ENCODE measurements around the gene NCAPG2.

Gene NCAPG2, protein sequence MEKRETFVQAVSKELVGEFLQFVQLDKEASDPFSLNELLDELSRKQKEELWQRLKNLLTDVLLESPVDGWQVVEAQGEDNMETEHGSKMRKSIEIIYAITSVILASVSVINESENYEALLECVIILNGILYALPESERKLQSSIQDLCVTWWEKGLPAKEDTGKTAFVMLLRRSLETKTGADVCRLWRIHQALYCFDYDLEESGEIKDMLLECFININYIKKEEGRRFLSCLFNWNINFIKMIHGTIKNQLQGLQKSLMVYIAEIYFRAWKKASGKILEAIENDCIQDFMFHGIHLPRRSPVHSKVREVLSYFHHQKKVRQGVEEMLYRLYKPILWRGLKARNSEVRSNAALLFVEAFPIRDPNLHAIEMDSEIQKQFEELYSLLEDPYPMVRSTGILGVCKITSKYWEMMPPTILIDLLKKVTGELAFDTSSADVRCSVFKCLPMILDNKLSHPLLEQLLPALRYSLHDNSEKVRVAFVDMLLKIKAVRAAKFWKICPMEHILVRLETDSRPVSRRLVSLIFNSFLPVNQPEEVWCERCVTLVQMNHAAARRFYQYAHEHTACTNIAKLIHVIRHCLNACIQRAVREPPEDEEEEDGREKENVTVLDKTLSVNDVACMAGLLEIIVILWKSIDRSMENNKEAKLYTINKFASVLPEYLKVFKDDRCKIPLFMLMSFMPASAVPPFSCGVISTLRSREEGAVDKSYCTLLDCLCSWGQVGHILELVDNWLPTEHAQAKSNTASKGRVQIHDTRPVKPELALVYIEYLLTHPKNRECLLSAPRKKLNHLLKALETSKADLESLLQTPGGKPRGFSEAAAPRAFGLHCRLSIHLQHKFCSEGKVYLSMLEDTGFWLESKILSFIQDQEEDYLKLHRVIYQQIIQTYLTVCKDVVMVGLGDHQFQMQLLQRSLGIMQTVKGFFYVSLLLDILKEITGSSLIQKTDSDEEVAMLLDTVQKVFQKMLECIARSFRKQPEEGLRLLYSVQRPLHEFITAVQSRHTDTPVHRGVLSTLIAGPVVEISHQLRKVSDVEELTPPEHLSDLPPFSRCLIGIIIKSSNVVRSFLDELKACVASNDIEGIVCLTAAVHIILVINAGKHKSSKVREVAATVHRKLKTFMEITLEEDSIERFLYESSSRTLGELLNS

DNA sequence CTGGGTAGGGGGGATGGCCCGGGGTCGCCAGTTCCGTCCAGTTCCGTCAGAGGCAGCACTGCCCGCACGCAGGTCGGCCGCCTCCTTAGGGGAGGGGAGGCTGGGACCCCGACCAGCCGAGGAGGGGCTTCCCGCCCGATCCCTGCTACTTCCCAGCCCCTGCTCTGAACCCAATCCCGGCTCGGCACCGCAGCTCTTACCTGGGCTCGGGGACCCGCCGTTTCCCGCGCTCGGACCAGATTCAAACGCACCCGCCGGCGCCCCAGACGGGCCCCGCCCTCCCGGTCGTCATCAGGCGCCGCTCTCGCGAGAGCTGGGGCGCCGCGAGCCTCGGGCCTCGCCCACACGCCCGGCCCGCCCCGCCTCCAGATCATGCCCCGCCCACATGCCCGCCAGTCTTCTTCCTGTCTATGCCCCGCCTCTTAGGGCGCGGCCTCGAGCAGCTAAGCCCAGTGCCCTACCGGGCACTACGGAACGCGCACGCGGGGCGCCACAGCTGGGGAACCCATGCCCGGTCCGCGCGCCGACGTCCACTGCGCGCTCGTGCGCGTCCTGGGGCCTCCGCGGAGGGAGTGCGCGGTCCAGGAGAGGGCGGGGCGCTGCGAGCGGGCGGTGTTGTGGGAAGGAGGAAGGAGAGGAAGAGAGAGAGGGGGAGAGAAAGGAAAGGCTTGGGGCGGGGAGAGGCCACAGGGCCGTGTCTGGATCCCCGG is at the start of gene NCAPG2:
Gene NCAPG2, minus strand, starts transcription at position 281 of the 710 bp plus-strand sequence. CDS start 2,905 bp downstream, outside the sequence.
- DNase-seq (ENCODE audit: low read depth in 2 of 2), result peak; percentile 96 to 97

DNA sequence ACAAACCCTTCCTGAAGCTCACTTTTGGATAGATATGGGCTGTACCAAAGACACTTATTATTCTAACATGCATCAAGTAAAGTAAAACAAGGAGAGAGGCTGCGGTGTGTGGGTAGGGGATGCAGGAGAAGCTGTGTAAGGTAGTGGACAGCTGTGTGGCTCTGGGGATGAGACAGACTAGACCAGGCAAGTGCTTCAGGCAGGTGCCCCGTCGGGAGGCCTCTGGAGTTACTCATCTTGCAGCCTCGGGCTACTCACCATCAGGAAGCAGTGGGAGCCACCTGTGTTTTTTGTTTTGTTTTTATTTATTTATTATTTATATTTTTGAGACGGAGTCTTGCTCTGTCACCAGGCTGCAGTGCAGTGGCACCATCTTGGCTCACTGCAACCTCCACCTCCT is 49.3 kb upstream of the NCAPG2 start:
- DNase-seq (ENCODE audit: low read depth in 2 of 2), result no peak

DNA sequence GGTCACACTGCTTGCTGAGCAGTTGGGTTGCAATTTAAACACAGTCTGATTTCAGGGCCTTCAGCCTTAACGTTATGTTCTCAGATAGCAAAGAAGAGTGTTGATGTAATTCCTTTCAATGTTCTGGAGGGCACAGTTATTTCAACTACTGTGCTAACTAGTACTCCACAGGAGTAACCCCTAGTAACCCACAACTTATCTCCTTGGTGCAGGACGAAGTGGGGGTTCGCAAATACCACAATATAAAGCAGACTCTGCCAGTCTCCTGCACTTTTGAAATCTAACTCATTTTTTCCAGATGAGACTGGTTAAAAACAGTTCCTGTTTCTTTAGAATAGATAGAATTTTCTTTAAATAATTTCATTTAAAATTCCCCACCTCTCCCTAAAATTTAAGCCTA is 47.1 kb upstream of the NCAPG2 start:
- DNase-seq (ENCODE audit: low read depth in 2 of 2), result no peak

DNA sequence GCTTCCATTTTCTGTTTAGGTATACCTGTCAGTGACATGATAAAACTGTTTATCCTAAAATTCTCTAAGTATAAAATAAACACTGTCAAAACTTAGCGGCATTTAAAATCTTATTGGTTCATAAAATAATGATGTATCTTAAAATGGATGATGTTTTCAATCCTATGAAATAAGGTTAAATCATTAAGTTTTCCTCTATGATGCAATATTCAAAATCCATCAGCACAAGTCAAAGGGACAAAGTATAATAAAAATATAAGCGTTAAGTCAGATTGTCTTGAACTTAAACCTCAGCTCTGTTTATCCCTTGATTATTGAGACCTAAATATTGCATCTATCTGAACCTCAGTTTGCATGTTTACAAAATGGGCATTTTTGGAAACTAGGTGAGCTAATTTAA is 46.6 kb upstream of the NCAPG2 start:
- DNase-seq (ENCODE audit: low read depth in 2 of 2), result no peak

DNA sequence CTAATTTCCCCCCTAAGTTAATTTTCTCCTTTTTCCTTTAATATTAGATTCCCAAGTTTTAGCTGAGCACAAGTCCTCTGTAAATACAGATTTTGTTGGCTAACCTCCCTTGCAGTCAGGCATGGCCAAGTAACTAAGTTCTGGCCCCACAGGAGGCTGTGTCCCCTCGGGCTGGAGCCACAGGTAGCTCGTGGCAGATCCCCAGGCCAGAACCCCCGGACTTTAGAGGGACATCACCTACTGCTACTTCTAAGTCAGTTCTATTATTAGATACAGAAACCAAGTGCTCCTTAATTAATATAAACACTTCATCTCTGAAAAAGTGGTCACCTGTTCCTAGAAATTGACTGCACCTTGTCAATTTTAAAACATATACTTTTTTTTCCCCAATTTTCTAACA is 46.1 kb upstream of the NCAPG2 start:
- no peak for DNase-seq (ENCODE audit: low read depth in 2 of 2)

DNA sequence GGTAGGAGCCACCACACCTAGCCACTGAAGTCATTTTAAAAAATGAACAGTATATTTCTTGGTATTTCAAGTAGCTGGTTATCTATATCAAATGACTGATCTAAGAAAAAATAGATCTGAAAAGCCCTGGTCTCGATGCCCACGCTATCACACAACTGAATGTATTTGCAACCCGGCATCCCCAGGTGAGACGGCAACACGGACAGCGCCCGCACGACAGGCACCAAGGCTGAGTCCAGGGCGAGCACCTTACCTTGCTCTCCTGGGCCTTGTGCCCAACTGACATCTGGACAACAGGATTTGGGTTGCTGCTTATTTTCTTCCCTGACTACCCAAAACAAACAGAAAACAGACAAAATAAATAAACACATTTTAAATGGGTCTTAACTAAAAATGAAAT is 44.8 kb upstream of the NCAPG2 start:
- no peak for DNase-seq (ENCODE audit: low read depth in 2 of 2)

DNA sequence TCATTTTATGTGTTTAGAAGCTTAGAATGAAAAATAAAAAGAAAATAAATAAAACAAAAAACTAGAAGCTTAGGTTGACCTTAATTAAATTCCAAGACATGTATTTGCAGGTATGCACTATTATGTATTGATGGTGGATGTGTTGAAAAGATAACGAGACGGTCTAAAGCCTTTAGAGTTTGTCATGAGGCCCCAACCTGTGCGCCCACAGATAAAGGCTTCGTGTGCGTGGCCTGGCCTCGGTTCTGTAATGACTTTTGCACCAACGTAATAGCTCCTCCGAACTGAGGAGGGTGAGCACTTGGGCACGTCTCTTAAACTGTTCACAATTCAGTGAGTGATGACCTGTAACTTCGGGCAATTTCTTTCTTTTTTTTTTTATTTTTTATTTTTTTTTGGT is 43.7 kb upstream of the NCAPG2 start:
- DNase-seq (ENCODE audit: low read depth in 2 of 2), result no peak

DNA sequence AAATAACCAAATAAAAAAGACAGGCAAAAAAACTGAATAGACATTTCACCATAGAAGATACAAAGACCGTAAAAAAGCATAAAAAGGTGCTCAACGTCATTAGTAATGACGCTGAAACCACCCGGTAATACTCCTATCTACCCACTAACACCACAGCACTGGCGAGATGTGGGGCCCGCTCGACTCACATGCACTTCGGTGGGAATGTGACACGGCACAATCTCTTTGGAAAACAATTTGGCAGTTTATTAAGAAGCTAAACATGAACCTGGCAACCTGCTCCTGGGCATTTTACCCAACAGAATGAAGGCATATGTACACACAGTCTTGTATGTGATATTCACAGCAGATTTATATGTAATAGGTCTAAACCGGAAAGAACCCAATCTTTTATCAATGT is 42.8 kb upstream of the NCAPG2 start:
- no peak for DNase-seq (ENCODE audit: low read depth in 2 of 2)

DNA sequence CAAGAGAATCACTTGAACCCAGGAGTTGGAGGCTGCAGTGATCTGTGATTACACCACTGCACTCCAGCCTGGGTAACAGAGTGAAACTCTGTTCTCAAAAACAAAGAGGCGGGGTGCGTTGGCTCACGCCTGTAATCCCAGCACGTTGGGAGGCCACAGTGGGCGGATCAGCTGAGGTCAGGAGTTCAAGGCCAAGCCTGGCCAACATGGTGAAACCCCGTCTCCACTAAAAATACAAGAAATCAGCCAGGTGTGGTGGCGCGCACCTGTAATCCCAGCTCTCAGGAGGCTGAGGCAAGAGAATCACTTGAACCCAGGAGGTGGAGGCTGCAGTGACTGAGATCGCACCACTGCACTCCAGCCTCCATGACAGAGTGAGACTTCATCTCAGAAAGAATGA is 42.4 kb upstream of the NCAPG2 start:
- no peak for DNase-seq (ENCODE audit: low read depth in 2 of 2)

DNA sequence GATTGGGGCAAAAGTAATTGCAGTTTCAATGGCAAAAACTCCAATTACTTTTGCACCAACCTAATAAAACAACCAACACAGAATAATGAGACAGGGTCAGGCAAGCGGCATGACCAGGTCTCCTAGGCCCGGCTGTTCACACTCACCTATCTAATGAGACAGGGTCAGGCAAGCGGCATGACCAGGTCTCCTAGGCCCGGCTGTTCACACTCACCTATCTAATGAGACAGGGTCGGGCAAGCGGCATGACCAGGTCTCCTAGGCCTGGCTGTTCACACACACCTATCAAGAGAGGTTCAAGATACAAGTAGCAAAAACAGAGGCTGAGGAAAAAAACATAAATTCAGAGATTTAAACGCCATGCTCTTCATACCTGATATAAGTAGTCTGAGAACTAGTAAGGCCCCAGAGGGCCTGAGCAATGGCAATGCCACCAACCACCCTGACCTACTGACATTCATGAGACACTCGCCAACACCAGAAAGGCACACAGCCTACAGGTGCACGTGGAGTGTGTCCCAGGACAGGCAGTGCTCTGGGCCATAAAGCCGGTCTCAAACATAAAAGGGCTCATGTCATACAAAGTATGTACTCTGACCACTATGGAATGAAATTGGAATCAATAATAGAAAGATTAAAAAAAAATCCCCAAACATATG is 40.6 kb upstream of the NCAPG2 start:
- DNase-seq (ENCODE audit: low read depth in 2 of 2), result no peak

DNA sequence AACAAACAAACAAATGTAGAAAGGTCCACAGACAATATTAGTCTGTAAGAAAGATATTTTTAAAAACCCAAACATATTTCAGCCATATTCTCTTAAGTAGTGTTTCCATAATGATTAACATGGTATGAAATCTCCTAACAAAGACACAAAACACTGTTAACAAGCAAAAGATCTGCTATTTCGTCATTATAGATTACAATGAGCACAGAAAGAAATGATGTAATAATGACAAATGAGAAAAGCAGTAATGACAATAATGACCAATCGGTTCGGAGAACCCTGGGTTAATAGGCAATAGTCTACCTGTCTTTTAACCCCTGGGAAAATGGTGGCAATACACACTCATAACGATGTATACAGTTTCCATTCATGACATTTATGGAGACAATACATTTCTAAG is 39.5 kb upstream of the NCAPG2 start:
- DNase-seq (ENCODE audit: low read depth in 2 of 2), result no peak

DNA sequence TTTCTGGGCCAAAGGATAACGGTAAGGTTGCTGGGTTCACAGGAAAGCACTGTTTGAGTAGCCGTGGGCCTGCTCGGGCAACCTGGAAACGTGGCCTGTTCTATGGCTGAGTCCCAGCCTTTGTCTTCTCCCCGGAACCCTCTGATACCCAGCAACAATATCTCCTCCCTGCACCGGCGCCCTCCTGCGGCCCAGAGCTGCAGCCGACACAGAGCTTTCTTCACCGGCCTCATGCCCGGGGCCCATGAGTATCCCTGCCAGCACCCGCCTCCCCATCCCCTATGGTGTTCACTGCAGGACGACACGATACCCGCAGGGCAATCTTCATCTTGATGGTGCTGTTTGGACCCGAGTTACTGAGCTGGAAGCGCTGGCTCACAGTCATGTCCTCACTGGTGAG is 38.6 kb upstream of the NCAPG2 start:
- DNase-seq (ENCODE audit: low read depth in 2 of 2), result no peak

DNA sequence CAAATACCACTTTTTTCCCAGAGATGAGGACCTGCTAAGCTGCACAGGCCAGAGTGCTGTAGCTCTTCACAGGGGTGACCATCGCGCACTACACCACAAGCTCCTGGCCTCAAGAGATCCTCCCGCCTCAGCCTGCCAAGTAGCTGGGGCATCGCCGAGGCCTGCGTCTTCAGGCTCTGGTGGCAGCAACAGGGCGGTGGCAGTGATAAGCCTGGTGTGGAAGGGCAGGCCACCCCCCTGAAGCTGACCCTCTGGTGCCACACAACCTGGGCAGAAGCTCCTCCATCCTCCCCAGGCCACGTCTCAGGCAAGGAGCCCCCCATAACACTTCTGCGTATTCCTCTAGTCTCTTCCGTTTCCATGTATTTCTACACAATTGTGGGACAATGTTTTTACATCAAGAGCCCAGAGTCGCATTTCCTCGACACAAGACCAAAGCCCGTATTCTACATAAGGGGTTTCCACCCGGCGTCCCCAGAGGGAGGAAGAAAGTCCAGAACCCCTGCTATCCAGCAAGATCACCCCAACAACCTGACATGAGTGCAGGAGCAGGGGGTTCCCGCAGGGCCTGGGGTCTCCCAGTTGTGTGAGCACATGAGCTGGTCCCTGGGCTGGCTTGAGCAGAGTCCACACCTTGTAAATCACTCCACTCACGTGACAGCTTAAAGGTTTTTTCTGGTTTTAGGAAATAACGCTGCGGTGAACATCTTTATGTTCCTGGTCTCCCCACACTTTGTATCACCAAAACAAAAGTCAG is 37.6 kb upstream of the NCAPG2 start:
- no peak for DNase-seq (ENCODE audit: low read depth in 2 of 2)

DNA sequence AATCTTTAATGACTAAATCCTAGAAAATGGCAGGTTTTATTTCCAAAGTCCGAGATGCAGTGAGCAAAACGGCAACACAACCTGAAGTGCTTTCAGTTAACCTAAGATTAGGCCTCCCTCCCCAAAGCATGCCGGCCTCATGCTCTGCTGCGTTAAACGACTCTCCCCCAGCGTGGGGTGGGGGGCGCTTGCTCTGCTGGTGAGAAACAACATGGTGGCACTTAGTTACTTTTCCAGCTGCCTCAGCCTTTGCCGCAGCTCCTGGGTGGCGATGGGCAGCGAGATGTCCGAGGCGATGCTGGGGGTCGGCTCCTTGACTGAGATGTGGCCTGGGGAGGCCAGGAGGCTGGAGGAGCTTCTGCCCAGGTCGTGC is 36.7 kb upstream of the NCAPG2 start:
- DNase-seq (ENCODE audit: low read depth in 2 of 2), result no peak

DNA sequence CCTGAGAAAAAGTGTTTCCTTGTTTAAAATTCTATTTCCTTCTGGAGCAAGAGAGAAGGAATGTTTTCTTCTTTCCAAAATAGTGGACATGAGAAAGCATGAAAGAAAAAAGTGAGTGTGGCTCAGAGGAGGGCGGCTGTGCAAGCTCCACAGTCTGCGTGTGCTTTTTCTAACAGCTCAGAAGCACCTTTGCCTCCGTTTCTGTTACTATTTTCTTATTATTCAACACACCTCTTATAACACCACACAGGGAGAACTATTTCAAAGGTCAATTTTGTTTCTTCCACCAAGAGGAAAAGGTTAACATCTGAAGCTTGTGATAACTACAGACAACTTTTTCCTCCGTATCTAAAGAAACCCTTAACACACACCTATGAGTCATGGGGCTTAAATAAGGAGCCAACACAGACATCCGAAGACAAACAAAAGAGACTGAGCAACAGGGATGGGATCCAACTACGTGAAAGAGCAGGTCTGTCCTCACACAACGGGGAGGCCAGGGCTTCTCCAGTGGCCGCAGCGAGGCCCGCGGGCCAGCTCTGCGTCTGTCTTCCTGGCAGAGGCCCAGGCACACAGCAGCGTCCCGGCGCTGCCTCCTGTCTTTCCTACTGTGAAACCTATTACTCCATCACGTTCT is 36.2 kb upstream of the NCAPG2 start:
- DNase-seq (ENCODE audit: low read depth in 2 of 2), result no peak

DNA sequence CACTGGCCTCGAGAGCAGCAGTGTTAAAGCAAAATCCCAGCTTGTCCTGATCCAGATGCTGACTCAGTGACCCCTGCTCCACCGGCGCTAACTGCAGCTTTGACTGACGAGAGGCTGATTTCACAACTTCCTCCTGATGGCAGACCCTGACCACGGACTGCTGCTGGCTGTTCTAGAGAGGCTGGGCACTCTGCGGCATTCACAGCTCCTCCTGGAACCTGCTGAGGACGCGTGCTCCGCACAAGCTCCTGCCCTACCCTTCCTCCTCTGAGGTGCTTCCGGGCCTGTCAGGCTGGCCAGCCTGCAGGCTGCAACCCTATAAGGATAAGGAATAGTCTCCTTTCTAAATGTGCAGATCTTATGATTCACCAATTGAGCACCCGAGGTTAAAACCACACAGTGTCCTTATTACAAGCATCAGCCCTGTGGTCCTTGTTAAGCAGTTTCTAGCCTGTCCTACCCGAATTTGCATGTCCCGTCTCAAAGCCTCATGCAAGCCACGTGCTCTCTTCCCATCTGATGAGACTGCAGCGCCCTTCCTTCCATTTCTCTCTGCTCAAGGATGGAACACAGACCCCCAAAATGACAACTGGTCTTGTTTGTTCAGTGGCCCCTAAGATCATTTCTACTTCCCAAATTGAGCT is 35.5 kb upstream of the NCAPG2 start:
- DNase-seq (ENCODE audit: low read depth in 2 of 2), result no peak

DNA sequence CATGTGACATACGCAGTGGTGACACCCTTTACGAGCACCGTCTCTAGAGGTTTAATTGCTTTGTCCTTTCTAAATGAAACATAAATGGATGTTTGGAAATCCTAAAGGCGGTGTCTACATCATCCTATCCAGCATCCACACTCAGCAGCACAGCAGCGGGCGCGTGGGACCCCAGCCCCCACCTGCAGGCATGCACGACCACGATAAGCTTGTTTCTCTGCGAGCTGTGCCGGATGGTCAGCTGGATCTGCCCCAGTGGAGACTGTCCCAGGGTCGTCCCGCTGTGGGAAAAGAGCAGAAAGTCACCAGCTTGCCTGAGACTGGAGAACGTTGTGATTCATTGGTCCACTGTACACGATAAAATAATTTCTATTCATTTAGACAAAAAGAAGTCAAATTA is 34.2 kb upstream of the NCAPG2 start:
- no peak for DNase-seq (ENCODE audit: low read depth in 2 of 2)

DNA sequence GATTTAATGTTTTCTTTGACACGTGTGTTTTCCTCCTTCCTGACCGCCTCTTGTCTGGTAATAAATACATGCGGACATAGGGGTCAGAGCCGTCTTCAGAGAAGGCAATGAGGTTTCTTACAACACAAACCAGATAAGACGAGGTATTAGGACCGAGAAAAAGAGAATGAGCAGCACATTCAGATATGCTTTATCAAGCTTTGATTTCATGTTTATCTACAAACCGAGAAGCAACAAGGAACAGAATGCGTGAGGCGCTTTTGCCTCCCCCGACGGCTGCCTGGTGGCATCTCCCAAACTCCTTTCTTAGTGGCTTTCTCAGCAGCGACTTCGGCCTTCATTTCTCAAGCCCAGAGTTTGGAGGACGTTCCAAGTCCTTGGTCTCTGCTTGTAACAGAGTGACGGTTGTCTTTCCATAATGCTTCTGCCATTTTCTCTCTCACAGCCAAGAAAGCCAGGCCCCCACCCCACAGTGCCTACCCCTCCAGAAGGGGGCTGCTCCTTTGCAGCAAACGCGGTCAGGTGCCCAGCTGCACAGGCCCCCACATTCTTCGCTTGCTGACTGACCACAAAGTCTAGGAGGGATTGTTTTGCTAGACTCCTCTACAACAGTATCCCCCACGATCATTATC is 32.6 kb upstream of the NCAPG2 start:
- no peak for DNase-seq (ENCODE audit: low read depth in 2 of 2)

DNA sequence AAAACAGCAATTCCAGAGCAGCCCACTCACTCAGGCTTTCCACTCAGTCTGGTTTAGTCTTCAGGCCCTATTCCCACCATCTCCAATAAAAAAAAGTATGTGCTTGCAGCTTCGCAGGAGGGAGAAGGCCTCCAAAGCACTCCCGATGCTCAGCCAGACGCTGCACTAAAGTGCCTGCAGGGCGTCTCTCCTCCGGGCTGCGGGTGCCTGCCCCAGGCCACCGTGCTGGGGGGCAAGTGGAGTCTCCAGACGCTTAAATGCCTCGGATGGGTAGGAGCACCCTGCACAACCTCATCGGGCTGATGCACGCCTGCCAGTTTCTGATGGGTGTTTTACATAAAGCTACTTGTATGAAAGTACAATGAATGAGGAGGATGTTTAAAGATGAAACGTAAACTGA is 31.3 kb upstream of the NCAPG2 start:
- no peak for DNase-seq (ENCODE audit: low read depth in 2 of 2)
